ENCODE measurements around the gene ASB8. TPM values are rescaled to one million over a fixed set of nuclear protein-coding genes. Genes with fewer than 3 reads are reported as not detected.

ASB8 gene
- total RNA-seq, 1 donor from 2014 or later, result 80.3 TPM

GRCh38 chr12:48132826-48133225 lies 24.5 kb downstream of the ASB8 start:
- Histone ChIP-seq H3K27me3 (ENCODE audit: low read depth) (no peaks in the 10 kb centered on the region), H3K4me3 (no peak overlapping the region), H3K27ac (replicated peaks) (peak overlapping the region; percentile 93), H3K9me3 (replicated peaks) (no peaks in the 10 kb centered on the region), H3K4me1 (peaks cover 68% of the 10 kb centered on the region), H3K36me3 (peaks cover 98% of the 10 kb centered on the region)
- intact Hi-C loops (cut with micrococcal nuclease), result no loop called here
- no peak for DNase-seq
- TF ChIP-seq CTCF (IDR thresholded peaks at IDR 0.05; ENCODE audit: borderline replicate concordance), result no peak

GRCh38 chr12:48131517-48131916 lies 25.8 kb downstream of the ASB8 start:
- no peak for DNase-seq
- peak overlapping the region; percentile 93 for H3K27ac ChIP-seq (replicated peaks)
- no peaks in the 10 kb centered on the region for H3K9me3 ChIP-seq (replicated peaks)
- TF ChIP-seq CTCF (IDR thresholded peaks at IDR 0.05; ENCODE audit: borderline replicate concordance), result no peak
- peaks cover 93% of the 10 kb centered on the region for H3K36me3 ChIP-seq
- H3K4me1 ChIP-seq, result peaks cover 68% of the 10 kb centered on the region
- intact Hi-C loops (cut with micrococcal nuclease), result no loop called here
- H3K27me3 ChIP-seq (ENCODE audit: low read depth), result no peaks in the 10 kb centered on the region
- no peak overlapping the region for H3K4me3 ChIP-seq

- intact Hi-C loops (cut with micrococcal nuclease), result no loop called here
- peaks cover 83% of the 10 kb centered on the region for H3K36me3 ChIP-seq
- TF ChIP-seq CTCF (IDR thresholded peaks at IDR 0.05; ENCODE audit: borderline replicate concordance), result no peak
- no peak for DNase-seq
- no peaks in the 10 kb centered on the region for H3K9me3 ChIP-seq (replicated peaks)
- peak overlapping the region; percentile 93 for H3K27ac ChIP-seq (replicated peaks)
- H3K4me1 ChIP-seq, result peaks cover 80% of the 10 kb centered on the region
- no peaks in the 10 kb centered on the region for H3K27me3 ChIP-seq (ENCODE audit: low read depth)
- H3K4me3 ChIP-seq, result no peak overlapping the region
Observed at GRCh38 chr12:48129376-48129775, 27.9 kb downstream of the ASB8 start.

GRCh38 chr12:48128800-48129199 lies 28.5 kb downstream of the ASB8 start:
- intact Hi-C loops (cut with micrococcal nuclease), result no loop called here
- no peaks in the 10 kb centered on the region for H3K27me3 ChIP-seq (ENCODE audit: low read depth)
- peaks cover 80% of the 10 kb centered on the region for H3K4me1 ChIP-seq
- peak overlapping the region; percentile 93 for H3K27ac ChIP-seq (replicated peaks)
- peak overlapping the region; percentile 17 for H3K4me3 ChIP-seq
- H3K36me3 ChIP-seq, result peaks cover 82% of the 10 kb centered on the region
- DNase-seq, result no peak
- no peak for TF ChIP-seq CTCF (IDR thresholded peaks at IDR 0.05; ENCODE audit: borderline replicate concordance)
- no peaks in the 10 kb centered on the region for H3K9me3 ChIP-seq (replicated peaks)

GRCh38 chr12:48126953-48127630 lies 30.2 kb downstream of the ASB8 start:
- peaks cover 78% of the 10 kb centered on the region for H3K36me3 ChIP-seq
- intact Hi-C loops (cut with micrococcal nuclease), result no loop called here
- H3K4me3 ChIP-seq, result peak overlapping the region; percentile 53

More at GRCh38 chr12:48126953-48127630, 30.2 kb downstream of the ASB8 start:
- H3K9me3 ChIP-seq (replicated peaks), result no peaks in the 10 kb centered on the region
- no peak for DNase-seq
- peaks cover 77% of the 10 kb centered on the region for H3K4me1 ChIP-seq
- no peak for TF ChIP-seq CTCF (IDR thresholded peaks at IDR 0.05; ENCODE audit: borderline replicate concordance)
- peak overlapping the region; percentile 93 for H3K27ac ChIP-seq (replicated peaks)
- H3K27me3 ChIP-seq (ENCODE audit: low read depth), result no peaks in the 10 kb centered on the region

Measured in left ventricle myocardium inferior (tissue), 1 donor.